ENCODE results near the gene NRG2.

Gene NRG2

GRCh38 chr5:139862803-139863202 is 180.3 kb downstream of the NRG2 start:
- no peak for DNase-seq (ENCODE audit: low read depth in 4 of 4, low spot score in 1 of 4)

- no peak for DNase-seq (ENCODE audit: low read depth in 4 of 4, low spot score in 1 of 4)
These were observed 180.8 kb downstream of the NRG2 start for GRCh38 chr5:139862313-139862712.

- DNase-seq (ENCODE audit: low read depth in 4 of 4, low spot score in 1 of 4): no peak
These were observed 181.3 kb downstream of the NRG2 start for GRCh38 chr5:139861889-139862207.

GRCh38 chr5:139861021-139861888 is 181.8 kb downstream of the NRG2 start:
- DNase-seq (ENCODE audit: low read depth in 4 of 4, low spot score in 1 of 4): no peak

- DNase-seq (ENCODE audit: low read depth in 4 of 4, low spot score in 1 of 4): no peak
These were observed 184.1 kb downstream of the NRG2 start for GRCh38 chr5:139859013-139859412.

GRCh38 chr5:139856714-139857113 is 186.4 kb downstream of the NRG2 start:
- DNase-seq (ENCODE audit: low read depth in 4 of 4, low spot score in 1 of 4): no peak

GRCh38 chr5:139855946-139856540 is 187.1 kb downstream of the NRG2 start:
- DNase-seq (ENCODE audit: low read depth in 4 of 4, low spot score in 1 of 4): no peak

GRCh38 chr5:139855451-139855850 is 187.6 kb downstream of the NRG2 start:
- DNase-seq (ENCODE audit: low read depth in 4 of 4, low spot score in 1 of 4): no peak

GRCh38 chr5:139854953-139855352 is 188.1 kb downstream of the NRG2 start:
- no peak for DNase-seq (ENCODE audit: low read depth in 4 of 4, low spot score in 1 of 4)

- no peak for DNase-seq (ENCODE audit: low read depth in 4 of 4, low spot score in 1 of 4)
These were observed 189.0 kb downstream of the NRG2 start for GRCh38 chr5:139854029-139854605.

- no peak for DNase-seq (ENCODE audit: low read depth in 4 of 4, low spot score in 1 of 4)
These were observed 190.4 kb downstream of the NRG2 start for GRCh38 chr5:139852696-139853095.

- DNase-seq (ENCODE audit: low read depth in 4 of 4, low spot score in 1 of 4): no peak
These were observed 191.5 kb downstream of the NRG2 start for GRCh38 chr5:139851558-139851957.

GRCh38 chr5:139850423-139851016 is 192.6 kb downstream of the NRG2 start:
- no peak for DNase-seq (ENCODE audit: low read depth in 4 of 4, low spot score in 1 of 4)

GRCh38 chr5:139849942-139850341 is 193.2 kb downstream of the NRG2 start:
- DNase-seq (ENCODE audit: low read depth in 4 of 4, low spot score in 1 of 4): no peak

GRCh38 chr5:139849501-139849900 is 193.6 kb downstream of the NRG2 start:
- no peak for DNase-seq (ENCODE audit: low read depth in 4 of 4, low spot score in 1 of 4)

GRCh38 chr5:139848508-139849100 is 194.5 kb downstream of the NRG2 start:
- DNase-seq (ENCODE audit: low read depth in 4 of 4, low spot score in 1 of 4): peak; percentile 4 to 7 (median 6)

GRCh38 chr5:139847790-139848507 is 195.2 kb downstream of the NRG2 start:
- peak; percentile 25 to 67 (median 54) for DNase-seq (ENCODE audit: low read depth in 4 of 4, low spot score in 1 of 4)

GRCh38 chr5:139847091-139847490 is 196.0 kb downstream of the NRG2 start:
- no peak for DNase-seq (ENCODE audit: low read depth in 4 of 4, low spot score in 1 of 4)

GRCh38 chr5:139845846-139846681 is 197.0 kb downstream of the NRG2 start:
- DNase-seq (ENCODE audit: low read depth in 4 of 4, low spot score in 1 of 4): no peak

All from stimulated activated CD4-positive, alpha-beta T cell treated with anti-CD3 and anti-CD28 coated beads, Interleukin-1b, Interleukin-23, amount 100 ng/mL, for 24 hours (primary cell).